GM19238 (cell line): ENCODE measurements around the gene METAP1D.
"Not testable (repeated sequence)": the region's sequence is repeated elsewhere in the genome, so short reads cannot be mapped to it uniquely, and the experiment has no call there.

Source experiments
- DNase-seq: peaks from one replicate; pipeline ENCODE4 v3.0.0; 2011; ENCODE audit warnings: low spot score; ENCODE audit not compliant: insufficient read length

Gene METAP1D

DNA sequence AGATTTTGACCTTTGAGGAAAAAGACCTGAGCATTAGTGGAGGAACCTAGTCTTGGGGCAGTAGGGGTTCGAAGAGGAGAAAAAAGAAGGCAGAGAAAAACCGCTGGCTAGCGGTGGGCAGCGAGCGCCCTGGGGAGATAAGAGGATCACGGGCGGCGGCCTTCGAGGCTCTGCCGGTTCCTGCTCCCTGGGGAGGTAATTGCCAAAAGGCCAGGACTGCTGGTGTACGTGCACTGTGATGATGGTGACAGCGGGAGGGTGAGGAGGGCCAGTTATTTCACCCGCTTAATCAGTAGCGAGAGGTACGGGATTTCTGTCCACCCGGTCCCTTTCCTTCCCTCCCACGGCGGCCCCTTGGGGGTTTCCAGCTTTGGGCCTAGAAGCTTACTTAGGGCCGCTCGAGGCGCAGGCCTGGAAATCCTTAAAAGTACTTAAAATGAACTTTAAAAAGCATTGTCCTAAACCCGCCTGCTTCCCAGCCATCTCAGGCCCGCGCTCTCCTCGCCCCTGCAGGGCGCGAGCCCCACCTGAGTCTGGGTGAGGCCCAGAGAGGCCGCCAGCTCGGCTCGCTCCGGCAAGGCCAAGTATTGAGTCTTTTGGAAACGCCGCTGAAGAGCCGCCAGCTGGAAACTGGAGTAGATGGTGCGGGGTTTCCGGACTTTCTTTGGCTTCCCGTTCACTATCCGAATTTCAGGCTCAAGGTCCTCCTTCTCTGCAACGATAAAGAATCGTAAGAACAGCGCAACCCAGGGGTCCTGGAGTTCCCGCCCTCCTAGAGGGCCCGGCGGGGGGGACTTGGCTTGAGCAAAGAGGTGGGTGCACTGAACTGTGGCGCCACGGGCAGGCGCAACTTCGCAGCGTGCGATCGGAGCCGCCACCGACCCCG, 101.4 kb downstream of the METAP1D start:
- no peak for DNase-seq

GRCh38 chr2:172101821-172102390, 102.2 kb downstream of the METAP1D start:
- DNase-seq: no peak

GRCh38 chr2:172102391-172103359, 102.9 kb downstream of the METAP1D start, which contains the start of gene DLX2:
Gene DLX2 (minus strand): TSS chr2:172102900. CDS start chr2:172102538, 362 bp downstream.
- peak; percentile 83 for DNase-seq

DNA sequence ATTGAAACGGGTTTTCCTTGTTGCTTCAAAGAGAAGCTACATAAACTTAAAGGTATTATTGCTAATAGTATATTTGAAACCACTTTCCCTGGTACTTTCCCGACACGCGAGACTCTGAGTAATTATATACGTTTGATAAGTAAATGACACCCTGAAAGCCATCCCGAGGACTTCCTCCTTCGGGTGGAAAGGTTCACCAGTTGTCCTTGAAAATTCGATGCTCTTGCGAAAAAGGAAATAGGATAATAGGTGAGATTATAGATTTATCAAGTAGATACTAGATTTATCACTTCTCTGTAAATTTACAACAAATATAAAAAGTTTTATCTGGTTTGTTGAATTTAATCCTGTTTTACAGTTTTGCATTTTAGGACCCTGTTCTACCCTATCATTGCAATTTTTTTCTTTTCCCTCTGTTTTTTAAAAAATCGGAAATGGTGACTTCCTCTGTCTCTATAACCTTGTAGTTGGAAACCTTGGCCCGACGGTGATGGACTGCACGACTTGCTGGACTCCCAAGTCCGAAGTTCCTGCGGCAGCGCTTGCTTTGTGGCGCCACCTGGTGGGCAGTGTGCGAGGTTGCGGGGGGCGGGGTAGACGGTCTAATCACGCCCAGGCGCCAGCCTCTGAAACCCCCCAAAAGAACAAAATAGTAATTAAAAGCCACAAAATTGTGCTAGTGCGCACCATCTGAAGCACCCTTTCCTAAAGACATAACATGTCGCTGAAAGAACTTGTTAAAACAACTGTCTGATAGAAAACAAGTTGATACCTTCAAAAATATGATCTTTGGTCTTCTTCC, 103.9 kb downstream of the METAP1D start:
- no peak for DNase-seq

- no peak for DNase-seq
Observed at GRCh38 chr2:172105471-172106107, 105.8 kb downstream of the METAP1D start.

- DNase-seq: no peak
Observed at GRCh38 chr2:172106108-172106961, 106.6 kb downstream of the METAP1D start.

- no peak for DNase-seq
Observed at GRCh38 chr2:172107690-172108586, 108.2 kb downstream of the METAP1D start.

DNA sequence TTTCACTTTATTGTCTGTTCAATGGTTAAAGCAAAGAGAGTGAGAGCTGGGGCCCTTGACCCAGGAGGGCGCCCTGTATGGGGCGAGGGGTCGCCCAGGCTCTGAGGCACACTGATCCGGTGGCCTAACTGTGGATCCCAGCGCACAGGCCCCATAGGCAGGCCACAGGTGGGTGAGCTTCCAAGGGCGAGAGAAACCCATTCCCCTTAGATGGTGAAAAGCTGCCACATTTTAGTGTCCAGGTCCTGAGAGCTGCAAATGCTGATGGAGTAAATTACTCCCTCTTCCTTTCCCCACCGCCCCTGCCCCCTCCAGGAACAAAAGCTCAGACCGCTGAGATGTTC, 108.8 kb downstream of the METAP1D start:
- no peak for DNase-seq

DNA sequence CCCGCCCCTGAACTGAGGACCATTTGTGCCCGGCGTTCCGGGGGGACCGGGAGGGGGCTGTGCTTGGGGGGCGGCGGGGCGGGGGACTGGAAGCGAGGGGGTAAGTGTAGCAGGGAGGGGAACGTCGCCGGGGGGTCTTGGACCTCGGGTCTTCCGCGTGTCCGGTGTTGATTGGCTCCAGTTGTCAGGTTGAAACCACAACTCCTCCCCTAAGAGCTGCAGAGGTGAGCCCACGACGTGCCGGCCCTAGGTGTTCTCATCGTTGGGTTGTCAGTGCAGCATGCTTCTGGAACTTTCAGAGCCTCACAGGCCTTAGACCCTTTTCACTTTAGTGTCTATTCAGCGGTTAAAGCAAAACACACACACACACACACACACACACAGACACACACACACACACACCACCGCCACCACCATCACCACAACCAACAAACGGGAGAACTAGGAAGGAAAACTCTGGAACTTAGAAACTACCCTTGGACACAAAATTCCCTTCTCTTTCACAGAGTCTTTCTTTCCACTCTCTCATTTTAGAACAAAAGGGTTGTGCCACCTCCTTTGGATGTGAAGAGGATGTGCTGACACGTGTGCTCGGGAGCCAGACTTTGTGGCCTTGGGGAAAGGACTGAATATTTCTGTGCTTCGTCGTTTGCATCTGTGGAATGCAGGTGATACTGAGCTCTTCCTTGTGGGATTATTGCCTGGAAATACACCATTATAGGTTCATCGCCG, 109.7 kb downstream of the METAP1D start:
- DNase-seq: no peak

DNA sequence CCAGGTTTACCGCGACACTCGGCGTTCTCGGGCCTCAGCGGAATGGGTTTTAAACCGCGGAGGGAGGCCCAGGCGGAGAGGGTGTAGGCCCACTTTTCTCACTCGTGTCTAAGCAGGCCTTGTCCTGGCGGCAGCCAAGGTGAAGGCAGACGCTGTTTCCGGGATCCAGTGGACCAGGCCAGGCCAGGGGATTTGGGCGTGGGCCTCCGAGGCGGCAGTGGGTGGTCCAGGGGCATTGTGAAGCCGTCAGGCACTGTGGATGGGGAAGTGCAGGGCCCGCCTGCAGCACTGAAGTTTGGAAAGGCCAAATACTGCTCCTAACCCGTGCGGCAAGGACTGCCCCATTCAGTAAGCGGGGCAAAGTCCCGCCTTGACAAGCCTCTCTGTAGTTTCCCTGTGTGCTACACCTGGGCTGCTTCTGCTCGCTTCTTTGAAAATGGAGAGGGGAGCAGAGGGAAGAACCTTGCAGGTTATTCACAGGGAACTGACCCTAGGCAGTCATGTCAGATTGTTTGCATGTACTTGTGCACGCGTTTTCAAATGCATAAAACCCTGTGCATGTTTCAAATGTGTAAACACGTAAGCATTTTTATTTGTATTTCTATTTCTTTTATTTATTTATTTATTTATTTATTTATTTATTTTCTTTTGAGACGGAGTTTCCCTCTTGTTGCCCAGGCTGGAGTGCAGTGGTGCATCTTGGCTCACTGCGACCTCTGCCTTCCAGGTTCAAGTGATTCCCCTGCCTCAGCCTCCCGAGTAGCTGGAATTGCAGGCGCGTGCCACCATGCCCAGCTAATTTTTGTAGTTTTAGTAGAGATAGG, 110.4 kb downstream of the METAP1D start:
- no peak for DNase-seq

DNA sequence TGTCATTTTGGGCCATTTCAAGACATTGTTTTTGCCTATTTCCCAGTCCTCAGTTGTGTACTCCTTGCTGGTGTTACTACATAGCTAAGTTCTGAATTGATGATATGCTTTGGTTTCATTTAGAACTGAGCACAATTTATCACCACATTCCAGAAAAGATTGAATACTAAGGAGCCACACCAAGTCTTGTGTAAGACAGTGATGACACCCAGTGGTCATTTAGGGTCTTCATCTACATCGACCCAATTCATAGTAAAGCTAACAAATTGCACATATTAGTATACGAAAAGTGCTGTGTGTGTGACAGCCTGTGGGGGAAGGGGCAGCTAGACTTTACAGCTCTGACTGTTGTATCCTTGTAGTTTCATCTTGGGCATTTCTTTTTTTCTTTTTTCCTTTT, 113.9 kb downstream of the METAP1D start:
- no peak for DNase-seq

DNA sequence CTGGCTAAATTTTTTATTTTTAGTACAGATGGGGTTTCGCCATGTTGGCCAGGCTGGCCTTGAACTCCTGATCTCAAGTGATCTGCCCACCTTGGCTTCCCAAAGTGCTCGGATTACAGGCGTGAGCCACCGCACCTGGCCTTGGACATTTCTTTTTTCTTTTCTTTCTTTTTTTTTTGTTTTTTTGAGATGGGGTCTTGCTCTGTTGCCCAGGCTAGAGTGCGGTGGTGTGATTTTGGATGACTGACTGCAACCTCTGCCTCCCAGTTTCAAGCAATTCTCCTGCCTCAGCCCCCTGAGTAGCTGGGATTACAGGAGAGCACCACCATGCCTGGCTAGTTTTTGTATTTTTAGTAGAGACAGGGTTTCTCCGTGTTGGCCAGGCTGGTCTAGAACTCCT, 114.4 kb downstream of the METAP1D start:
- DNase-seq: not testable (repeated sequence)

- DNase-seq: no peak
Observed at GRCh38 chr2:172114579-172114978, 114.8 kb downstream of the METAP1D start.

DNA sequence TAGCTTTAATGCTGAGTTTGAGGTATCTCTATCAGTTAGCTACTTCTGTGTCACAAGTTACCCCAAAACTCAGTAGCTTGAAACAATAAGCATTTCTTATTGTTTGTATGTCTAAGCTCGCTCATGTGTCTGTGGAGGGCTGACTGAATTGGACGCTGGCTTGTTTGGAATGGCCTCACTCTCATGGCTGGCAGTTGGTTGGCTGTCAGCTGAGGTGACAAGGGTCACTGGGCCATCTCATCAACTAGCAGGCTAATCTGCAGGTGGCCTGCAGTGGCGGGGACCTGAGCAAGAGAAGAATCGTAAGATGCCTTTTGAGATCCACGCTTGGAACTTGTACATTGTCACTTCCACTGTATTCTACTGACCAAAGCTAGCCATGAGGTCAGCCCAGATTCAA, 116.4 kb downstream of the METAP1D start:
- DNase-seq: no peak

GRCh38 chr2:172119089-172119488, 119.3 kb downstream of the METAP1D start:
- DNase-seq: no peak

DNA sequence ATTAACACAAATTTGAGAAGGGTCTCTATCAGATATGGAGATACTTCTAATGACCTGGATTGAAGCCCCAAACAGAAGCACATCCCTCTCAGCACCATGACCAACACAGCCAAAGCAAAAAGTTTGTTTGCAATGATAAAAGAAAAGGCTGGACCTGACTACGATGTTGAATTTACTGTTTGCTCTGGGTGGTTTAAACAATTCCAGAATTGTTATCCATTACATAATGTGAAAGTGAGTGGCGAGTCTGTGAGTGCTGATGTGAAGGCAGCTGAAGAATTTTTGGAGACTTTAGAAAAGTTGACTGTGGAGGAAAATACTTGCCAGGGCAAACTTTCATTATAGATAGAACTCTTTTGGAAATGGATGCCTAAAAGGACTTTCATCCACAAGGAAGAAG, 120.4 kb downstream of the METAP1D start:
- DNase-seq: no peak

DNA sequence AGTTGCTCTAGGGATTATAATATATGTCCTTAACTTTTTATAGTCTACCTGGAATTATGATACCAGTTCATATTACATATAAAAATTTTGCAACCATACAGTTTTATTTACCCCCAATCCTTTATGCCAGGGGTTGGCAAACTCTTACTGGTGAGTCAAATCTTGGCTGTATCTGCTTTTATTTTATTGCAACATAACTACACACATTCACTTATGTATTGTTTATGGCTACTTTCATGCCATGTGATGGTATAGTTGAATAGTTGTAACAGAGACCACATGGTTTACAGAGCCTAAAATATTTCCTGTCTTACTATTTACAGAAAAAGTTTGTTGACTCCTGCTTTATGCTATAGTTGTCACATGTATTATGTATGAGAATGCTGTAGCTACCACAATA, 128.7 kb downstream of the METAP1D start:
- no peak for DNase-seq
